NB4 (cell line): ENCODE data around the gene TCF15.

Source experiments
- DNase-seq: peaks from one replicate; pipeline ENCODE4 v3.0.0; 2010; ENCODE audit warnings: low read depth
- H3K4me3 ChIP-seq: one replicate; pipeline ENCODE4 v1.5.1; 2011; ENCODE audit warnings: mild to moderate bottlenecking, low read depth, low read length, moderate library complexity
- MYC ChIP-seq: IDR thresholded peaks from 2 replicates; pipeline ENCODE4 v1.6.1; 2011; ENCODE audit warnings: low read depth, low read length
- POLR2A ChIP-seq: IDR thresholded peaks from 2 replicates; pipeline ENCODE4 v1.6.1; 2011; ENCODE audit warnings: mild to moderate bottlenecking; ENCODE audit not compliant: insufficient read length; ENCODE audit errors: extremely low read depth
- TF ChIP-seq, protein P1 (sequence below): IDR thresholded peaks from one replicate; pipeline ENCODE4 v1.5.1; 2012; ENCODE audit warnings: low read depth, low read length
- TF ChIP-seq, protein P2 (sequence below): IDR thresholded peaks from 2 replicates; pipeline ENCODE4 v1.6.1; 2011; ENCODE audit warnings: low read depth, low read length

Gene TCF15

DNA sequence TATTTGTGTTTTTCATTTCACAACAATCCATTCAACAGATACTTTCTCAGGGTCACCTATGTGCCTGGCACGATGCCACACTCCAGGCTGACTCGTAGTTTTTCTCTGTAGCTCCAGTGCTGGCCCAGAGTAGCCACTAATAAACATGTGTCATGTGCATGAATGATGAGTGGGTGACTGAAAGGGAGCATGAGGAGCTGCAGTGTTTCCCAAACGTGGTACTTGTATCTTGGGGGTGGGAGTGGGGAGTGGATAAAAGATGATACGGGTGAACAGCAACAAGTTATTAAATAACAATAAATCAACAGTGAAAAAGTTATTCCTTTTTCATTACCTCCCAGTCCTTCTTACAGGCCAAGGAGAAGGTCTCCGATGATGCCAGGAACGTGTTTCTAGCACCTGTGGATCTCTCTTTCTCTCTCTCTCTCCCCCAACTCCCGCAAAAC, 25.8 kb upstream of the TCF15 start:
- no peak overlapping the region for H3K4me3 ChIP-seq
- TF ChIP-seq POLR2A (no peak), MYC (no peak)
- TF ChIP-seq, protein P1, sequence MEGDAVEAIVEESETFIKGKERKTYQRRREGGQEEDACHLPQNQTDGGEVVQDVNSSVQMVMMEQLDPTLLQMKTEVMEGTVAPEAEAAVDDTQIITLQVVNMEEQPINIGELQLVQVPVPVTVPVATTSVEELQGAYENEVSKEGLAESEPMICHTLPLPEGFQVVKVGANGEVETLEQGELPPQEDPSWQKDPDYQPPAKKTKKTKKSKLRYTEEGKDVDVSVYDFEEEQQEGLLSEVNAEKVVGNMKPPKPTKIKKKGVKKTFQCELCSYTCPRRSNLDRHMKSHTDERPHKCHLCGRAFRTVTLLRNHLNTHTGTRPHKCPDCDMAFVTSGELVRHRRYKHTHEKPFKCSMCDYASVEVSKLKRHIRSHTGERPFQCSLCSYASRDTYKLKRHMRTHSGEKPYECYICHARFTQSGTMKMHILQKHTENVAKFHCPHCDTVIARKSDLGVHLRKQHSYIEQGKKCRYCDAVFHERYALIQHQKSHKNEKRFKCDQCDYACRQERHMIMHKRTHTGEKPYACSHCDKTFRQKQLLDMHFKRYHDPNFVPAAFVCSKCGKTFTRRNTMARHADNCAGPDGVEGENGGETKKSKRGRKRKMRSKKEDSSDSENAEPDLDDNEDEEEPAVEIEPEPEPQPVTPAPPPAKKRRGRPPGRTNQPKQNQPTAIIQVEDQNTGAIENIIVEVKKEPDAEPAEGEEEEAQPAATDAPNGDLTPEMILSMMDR, result no peak
- TF ChIP-seq, protein P2, sequence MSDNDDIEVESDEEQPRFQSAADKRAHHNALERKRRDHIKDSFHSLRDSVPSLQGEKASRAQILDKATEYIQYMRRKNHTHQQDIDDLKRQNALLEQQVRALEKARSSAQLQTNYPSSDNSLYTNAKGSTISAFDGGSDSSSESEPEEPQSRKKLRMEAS, result no peak
- DNase-seq, result no peak

DNA sequence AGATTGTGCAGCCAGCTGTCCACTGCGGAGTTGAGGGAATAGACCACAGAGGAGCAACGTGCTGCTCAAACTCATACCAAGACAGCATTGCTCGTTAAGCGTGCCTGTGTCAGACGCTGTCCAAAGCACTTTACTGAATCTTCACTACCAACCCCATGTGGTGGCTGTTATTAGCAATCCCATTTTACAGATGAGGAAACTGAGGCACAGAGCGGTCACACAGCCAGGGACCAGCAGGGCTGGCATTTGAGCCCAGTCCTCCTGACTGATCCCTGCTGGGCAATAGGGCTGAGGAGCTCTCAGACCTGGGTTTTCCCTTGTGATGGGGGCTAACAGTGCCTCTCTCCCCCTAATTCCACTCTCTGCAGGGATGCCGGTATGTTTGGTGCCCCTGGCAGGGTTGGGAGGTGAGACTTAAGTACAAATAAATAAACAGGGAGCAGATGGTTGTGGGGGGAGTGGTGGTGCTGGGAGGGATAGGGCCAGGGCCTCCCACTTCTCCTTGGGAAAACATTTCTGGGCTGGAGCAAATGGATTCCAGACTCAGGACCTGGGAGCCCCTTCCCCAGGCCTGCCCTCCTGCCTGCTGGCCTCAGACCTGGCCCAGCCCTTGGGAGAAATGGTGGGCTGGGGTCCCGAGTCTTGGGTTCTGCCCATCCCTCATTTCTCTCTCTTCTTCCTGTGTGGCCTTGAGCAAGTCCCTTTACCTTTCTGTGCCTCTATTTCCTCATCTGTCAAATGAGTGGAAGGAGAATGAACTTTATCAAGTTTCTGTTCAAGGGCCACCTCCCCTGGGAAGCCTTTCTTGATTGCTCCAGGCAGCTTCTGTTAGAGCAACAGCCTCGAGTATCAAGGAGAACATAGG, 25.2 kb upstream of the TCF15 start:
- TF ChIP-seq, protein P1, result no peak
- TF ChIP-seq POLR2A (no peak), MYC (no peak)
- TF ChIP-seq, protein P2, result no peak
- no peak for DNase-seq
- no peak overlapping the region for H3K4me3 ChIP-seq

- no peak for DNase-seq
- no peak for TF ChIP-seq MYC
- TF ChIP-seq, protein P2, result no peak
- TF ChIP-seq, protein P1, result no peak
- H3K4me3 ChIP-seq, result no peak overlapping the region
Measured at GRCh38 chr20:634148-634925, 24.2 kb upstream of the TCF15 start.

DNA sequence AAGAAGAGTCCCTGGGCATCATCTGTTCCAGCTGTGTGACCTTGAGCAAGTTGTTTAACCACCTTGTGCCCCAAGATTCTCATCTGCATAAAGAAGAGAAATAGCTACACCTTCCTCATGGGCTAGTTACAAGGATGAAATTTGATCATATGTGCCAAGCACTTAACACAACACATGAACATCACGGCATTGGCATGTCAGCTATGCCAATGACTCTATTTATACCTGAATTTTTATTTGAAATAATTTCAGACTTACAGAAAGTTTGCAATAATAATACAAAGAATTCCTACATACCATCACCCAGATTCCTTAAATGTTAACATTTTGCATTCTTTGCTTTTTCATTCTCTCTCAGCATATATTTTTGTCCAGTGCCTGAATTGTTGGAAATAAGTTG, 21.0 kb upstream of the TCF15 start:
- DNase-seq, result no peak
- no peak overlapping the region for H3K4me3 ChIP-seq
- no peak for TF ChIP-seq MYC
- TF ChIP-seq, protein P1, result no peak

DNA sequence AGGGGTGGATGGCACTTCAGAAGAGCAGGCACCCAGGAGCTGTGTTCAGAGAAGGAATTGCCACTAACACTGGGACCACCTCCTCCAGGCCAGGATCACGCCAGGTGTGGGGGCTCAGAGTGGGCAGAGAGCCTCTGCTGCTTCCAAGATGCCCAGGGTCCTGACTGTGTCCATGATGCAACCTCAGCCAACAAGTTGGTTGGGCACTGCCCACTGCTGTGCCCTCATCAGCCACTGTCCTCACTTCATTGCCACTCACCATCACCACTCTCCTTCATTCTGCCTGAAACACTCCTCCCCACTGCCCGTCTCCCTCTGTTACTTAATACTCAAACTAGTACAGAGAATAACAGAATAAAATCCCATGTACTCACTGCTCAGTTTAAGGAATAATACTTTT, 16.5 kb upstream of the TCF15 start:
- TF ChIP-seq, protein P2, result no peak
- TF ChIP-seq, protein P1, result no peak
- DNase-seq, result no peak
- no peak overlapping the region for H3K4me3 ChIP-seq
